ENCODE data around the gene C12orf76.
"Not testable (repeated sequence)": the region's sequence is repeated elsewhere in the genome, so short reads cannot be mapped to it uniquely, and the experiment has no call there.

C12orf76 gene

GRCh38 chr12:110062241-110062640 is 13.9 kb upstream of the C12orf76 start:
- DNase-seq = no peak

DNA sequence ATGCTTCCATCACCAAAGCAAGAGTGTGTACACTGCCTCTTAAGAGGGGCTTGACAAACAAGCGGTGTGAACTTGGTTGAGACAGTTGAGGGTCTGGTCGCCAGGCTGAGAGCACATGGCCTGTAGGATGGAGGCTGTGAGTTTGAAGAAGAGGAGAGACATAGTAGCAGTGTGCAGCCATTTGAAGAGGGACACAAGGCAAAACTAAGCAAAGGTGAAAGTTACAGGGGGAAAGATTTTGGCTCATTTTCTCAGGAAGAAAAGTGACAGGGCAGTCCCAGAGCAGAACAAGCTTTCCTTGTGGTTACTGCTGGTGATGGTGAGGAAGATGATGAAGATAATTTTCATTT is 11.3 kb upstream of the C12orf76 start:
- no peak for DNase-seq

- DNase-seq = no peak
Measured at GRCh38 chr12:110058875-110059615, 10.7 kb upstream of the C12orf76 start.

DNA sequence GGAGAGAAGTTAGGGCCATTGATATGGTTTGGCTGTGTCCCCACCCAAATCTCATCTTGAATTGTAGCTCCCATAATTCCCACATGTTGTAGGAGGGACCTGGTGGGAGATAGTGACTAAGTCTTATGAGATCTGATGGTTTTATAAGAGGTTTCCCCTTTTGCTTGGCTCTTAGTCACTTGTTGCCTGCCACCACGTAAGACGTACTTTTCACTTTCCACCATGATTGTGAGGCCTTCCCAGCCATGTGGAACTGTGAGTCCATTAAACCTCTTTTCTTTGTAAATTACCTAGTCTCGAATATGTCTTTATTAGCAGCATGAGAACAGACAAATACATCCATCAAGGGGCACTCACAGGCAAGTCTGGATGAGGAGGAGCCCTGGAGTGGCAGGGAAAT is 8.3 kb upstream of the C12orf76 start:
- not testable (repeated sequence) for DNase-seq

DNA sequence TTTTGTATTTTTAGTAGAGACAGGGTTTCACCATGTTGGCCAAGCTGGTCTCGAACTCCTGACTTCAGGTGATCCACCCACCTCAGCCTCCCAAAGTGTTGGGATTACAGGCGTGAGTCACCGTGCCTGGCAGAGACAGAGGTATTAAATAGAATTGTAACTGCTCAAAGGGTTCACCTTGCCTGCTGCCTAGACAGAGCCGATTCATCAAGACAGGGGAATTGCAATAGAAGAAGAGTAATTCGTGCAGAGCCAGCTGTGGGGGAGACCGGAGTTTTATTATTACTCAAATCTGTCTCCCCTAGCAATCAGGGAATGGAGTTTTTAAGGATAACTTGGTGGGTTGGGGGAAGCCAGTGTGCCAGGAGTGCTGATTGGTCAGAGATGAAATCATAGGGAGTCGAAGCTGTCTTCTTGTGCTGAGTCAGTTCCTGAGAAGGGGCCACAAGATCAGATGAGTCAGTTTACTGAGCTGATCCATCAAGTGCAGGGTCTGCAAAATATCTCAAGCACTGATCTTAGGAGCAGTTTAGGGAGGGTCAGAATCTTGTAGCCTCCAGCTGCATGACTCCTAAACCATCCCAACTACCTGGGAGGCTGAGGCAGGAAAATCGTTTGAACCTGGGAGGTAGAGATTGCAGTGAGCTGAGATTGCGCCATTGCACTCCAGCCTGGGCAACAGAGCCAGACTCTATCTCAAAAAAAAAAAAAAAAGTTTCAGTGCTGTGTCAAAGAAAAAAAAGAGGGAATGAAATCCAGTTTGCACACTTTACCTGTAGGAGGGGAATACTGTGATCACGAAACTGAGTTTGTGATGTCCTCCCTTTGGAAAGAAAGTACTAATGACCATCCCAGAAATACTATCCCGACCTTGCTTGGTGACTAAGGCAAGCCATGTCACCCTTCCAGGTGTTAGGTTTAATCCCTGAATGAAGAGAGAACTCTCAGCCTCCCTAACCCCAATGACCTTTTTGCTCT is 7.3 kb upstream of the C12orf76 start:
- DNase-seq = peak; percentile 77

DNA sequence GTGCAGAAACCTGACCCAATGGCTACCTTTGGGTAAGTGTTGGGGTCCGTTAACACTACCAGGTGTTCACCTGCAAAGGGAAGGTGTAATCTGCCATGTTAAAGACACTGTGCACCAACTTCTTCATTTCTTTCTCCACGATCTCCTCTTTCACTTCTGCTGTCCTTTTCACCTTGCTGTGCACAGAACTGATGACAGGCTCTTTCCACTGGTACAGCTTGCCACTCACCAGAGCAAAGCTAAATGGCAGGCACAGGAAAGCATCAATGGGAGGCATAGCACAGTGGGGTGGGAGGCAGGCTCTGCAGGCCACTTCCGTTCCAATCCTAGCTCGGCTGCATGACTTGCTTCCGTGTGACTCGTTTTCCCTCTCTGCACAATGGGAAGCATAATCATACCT is 2.6 kb upstream of the C12orf76 start:
- DNase-seq = no peak

- not testable (repeated sequence) for DNase-seq
Measured at GRCh38 chr12:110049666-110050065, 1.3 kb upstream of the C12orf76 start.

GRCh38 chr12:110049034-110049433 is 712 bp upstream of the C12orf76 start:
- DNase-seq = not testable (repeated sequence)

DNA sequence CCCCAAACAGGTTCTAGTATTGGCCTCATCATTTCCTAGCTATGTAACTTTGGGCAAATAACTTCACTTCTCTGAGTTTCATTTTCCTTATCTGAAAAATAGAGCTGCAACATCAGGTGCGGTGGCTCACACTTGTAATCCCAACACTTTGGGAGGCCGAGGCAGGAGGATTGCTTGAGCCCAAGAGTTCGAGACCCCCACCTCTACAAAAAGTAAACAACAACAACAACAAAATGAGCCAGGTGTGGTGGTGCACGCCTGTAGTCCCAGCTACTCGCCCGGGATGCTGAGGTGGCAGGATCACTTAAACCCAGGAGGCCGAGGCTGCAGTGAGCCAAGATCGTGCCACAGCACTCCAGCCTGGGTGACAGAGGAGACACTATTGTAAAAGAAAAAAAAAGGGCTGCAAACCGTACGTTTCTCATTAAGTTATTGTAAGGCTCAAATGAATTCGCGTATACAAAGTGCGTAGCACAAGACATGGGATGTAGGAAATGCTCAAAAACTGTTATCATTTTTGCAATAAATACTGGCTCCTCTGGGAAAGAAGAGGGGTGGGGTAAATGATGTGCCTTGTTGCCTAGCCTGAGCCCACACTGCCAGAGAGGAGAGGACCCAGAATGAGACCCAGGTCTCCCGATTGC is 903 bp downstream of the C12orf76 start:
- DNase-seq = no peak

DNA sequence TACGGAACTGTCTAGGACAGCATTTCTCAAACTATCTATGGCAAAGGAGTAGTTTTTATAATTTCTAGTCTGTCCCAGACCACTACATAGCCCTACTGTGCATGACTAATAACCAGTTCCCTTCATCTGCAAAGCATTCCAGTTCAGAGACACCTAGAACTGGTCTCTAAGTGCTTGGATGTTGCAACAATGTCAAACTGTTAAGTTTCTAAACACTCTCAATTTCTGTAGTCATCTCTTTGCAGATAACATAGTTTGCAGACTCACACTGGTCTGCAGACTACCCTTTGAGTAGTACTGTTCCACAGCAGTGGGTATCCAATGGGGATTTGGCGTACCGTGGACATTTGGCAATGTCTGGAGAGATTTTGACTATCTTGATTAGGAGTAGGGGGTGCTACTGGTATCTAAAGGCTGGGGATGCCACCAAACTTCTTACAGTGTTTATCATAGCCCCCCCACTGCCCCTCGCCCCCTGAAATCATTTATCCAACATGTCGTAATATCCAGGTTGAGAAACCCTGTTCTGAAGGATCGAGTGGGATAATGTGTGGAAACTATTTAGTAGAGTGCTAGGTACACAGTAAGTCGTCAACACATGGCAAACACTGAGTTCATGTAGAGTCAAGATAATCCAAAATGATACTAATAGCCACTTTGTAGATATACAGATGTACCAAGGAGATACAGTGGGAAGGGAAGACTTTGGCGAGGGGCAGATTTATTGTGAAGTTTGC is 1.7 kb downstream of the C12orf76 start:
- DNase-seq = no peak

DNA sequence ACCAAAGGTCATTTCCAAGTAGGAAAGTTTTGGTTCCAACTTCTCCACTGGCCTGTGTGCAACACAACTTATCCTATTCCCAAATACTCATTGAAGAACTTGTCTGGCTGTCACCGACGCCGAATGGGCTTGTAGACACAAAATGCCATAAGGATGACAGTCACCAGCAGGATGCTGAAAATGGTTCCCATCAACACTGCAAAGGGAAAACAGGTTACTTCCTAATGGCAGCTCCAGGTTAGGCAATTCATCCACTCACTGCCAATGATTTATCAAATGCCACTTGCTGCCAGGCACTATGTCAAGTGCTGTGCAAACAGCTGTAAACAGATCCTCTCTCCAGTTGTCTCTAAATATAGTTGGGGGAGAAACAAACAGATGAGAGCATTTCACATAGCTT is 6.1 kb downstream of the C12orf76 start:
- DNase-seq = no peak

- peak; percentile 56 for DNase-seq
Measured at GRCh38 chr12:110039085-110039807, 9.1 kb downstream of the C12orf76 start.

DNA sequence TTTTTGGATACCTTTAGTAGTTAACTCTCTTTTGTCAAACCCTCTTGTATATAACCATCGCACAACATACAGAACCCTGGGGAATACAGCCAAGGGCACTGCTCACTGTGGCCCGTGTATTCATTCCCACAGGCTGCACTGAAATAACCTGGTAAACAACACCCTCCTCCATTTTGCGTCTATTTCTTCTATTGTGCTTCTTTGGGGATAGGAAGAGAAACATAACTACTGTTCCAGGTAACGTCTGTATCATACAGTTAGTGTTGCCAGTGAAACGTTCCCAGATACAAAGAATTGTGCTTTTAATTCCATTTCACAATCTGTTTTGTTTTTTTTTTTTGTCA is 9.6 kb downstream of the C12orf76 start:
- no peak for DNase-seq

- no peak for DNase-seq
Measured at GRCh38 chr12:110037315-110037714, 11.0 kb downstream of the C12orf76 start.

GRCh38 chr12:110035534-110036104 is 12.7 kb downstream of the C12orf76 start:
- DNase-seq = no peak

DNA sequence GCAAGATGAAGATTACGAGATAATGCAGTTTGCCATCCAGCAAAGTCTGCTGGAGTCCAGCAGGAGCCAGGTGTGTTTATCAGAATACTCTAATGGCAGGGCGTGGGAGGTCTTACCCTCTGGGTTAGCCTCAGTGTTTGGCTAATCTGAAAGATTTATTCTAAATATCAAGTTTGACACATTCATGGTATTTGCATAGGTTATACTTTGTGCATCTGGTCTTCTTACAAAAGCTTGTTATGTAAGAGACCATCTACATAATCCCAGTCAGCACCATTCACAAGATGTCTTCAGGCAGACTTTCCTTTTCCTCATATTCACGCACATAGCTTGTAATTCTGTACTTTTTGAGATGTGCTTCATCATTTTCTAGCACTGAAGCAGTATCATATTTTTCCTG is 14.4 kb downstream of the C12orf76 start:
- DNase-seq = no peak

DNA sequence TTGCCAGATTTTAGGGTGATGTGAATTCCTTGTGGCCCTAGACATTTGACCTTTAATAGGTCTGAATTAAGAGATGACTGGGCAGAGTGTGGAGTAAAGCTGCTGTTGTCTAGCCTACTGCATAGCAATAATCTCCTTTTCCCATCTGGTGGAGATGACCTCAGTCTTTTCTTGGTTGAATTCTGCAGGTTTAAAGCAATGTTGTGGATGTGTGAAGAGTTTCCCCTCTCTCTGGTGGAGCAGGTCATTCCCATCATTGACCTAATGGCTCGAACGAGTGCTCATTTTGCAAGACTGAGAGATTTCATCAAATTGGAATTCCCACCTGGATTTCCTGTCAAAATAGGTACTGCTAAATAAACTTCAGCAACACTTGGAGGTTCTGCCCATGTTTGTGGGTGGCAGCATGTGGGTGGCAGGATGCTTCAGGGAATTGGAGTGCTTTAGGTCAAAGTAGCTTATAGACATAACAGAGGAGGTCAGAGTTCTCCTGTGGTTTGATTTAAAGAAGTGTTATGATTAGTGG is 19.0 kb downstream of the C12orf76 start:
- no peak for DNase-seq

DNA sequence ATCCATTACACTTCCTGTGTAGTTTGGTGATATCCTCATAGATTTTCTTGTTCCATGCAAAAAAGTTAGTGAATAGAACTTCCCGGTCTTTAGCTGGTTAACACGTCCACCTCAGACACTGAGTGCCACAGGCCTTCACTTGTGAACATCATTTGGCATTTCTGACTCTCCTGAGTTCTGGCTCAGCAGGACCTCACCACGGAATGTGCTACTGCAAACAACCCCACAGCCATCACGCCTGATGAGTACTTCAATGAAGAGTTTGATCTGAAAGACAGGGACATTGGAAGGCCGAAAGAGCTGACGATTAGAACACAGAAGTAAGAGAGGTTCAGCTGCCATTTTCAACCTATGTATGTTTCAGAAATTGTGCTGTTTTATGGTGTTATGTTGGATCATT is 20.0 kb downstream of the C12orf76 start:
- DNase-seq = no peak

GRCh38 chr12:110024051-110024450 is 24.3 kb downstream of the C12orf76 start:
- no peak for DNase-seq

- no peak for DNase-seq
Measured at GRCh38 chr12:110023059-110023980, 25.0 kb downstream of the C12orf76 start.
